Upper lobe of right lung (tissue), 1 donor: ENCODE data around the gene KIAA1586. TPM values are rescaled to one million over a fixed set of nuclear protein-coding genes. Genes with fewer than 3 reads are reported as not detected.

Experiments used
- ATAC-seq: fragments of 200-7000 bp; cut with Tn5 transposase; one replicate; pipeline ENCODE4 v1.9.1; 2020; ENCODE audit warnings: mild to moderate bottlenecking, moderate library complexity
- DNase-seq: peaks from one replicate; pipeline ENCODE4 v3.0.0-alpha.2; 2020
- H3K27ac ChIP-seq: fragments of 200-600 bp; one replicate; pipeline ENCODE4 v1.8.0; 2022
- H3K27me3 ChIP-seq: fragments of 200-600 bp; one replicate; pipeline ENCODE4 v1.8.0; 2022; ENCODE audit warnings: mild to moderate bottlenecking
- H3K36me3 ChIP-seq: fragments of 200-600 bp; one replicate; pipeline ENCODE4 v1.8.0; 2022
- H3K4me1 ChIP-seq: fragments of 200-600 bp; one replicate; pipeline ENCODE4 v1.8.0; 2022
- H3K4me3 ChIP-seq: fragments of 200-600 bp; one replicate; pipeline ENCODE4 v1.8.0; 2022; ENCODE audit warnings: mild to moderate bottlenecking
- H3K9me3 ChIP-seq: fragments of 200-600 bp; one replicate; pipeline ENCODE4 v1.8.0; 2022
- intact Hi-C: fragments of 100-400 bp; cut with DNase I; formaldehyde crosslinking; loops from one replicate; pipeline ENCODE4 v1.11.0; 2022
- total RNA-seq: library from RNA; stranded (reverse); fragmentation: NEBNext Ultra II Directional; extraction: Animal tissue kit (Norgen Biotek cat#: 25700); gene quantifications from one replicate; pipeline ENCODE4 v1.2.1, GENCODE V29; 2021
- TF ChIP-seq, protein P1 (sequence below): fragments of 200-600 bp; IDR thresholded peaks from one replicate; pipeline ENCODE4 v1.8.0; 2022; ENCODE audit warnings: antibody characterized with exemption
- donor health status: DM: no; HTN: yes; CAD: no; lungs with severe emphysema.

Gene KIAA1586
- total RNA-seq, 1 donor from 2014 or later: 12.9 TPM

DNA sequence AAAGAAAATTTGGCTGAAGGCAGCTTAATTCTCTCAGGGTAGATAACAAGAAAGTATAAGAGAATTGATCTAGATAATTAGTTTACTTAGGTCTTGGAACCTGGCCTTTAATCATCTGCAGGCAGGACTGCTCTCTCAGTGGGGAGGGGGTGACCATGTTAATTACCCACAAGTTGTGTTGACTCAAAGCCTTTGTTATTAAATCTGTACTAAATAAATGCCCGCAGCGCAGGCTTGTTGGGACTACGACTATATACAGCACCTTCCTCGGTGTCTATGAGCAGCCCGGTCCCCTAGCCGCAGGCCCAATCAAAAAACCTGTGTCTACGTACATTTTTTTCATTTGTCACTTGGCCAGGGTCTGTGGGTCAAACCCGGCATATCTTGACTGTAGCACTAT is 27.9 kb downstream of the KIAA1586 start:
- intact Hi-C loops: no loop called here
- no peaks in the 10 kb centered on the region for H3K9me3 ChIP-seq
- H3K36me3 ChIP-seq: no peaks in the 10 kb centered on the region
- H3K27me3 ChIP-seq: no peaks in the 10 kb centered on the region
- TF ChIP-seq, protein P1, sequence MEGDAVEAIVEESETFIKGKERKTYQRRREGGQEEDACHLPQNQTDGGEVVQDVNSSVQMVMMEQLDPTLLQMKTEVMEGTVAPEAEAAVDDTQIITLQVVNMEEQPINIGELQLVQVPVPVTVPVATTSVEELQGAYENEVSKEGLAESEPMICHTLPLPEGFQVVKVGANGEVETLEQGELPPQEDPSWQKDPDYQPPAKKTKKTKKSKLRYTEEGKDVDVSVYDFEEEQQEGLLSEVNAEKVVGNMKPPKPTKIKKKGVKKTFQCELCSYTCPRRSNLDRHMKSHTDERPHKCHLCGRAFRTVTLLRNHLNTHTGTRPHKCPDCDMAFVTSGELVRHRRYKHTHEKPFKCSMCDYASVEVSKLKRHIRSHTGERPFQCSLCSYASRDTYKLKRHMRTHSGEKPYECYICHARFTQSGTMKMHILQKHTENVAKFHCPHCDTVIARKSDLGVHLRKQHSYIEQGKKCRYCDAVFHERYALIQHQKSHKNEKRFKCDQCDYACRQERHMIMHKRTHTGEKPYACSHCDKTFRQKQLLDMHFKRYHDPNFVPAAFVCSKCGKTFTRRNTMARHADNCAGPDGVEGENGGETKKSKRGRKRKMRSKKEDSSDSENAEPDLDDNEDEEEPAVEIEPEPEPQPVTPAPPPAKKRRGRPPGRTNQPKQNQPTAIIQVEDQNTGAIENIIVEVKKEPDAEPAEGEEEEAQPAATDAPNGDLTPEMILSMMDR: no peak
- DNase-seq (no peak), ATAC-seq (no peak)
- H3K4me1 ChIP-seq: no peaks in the 10 kb centered on the region
- no peak overlapping the region for H3K4me3 ChIP-seq
- no peak overlapping the region for H3K27ac ChIP-seq

DNA sequence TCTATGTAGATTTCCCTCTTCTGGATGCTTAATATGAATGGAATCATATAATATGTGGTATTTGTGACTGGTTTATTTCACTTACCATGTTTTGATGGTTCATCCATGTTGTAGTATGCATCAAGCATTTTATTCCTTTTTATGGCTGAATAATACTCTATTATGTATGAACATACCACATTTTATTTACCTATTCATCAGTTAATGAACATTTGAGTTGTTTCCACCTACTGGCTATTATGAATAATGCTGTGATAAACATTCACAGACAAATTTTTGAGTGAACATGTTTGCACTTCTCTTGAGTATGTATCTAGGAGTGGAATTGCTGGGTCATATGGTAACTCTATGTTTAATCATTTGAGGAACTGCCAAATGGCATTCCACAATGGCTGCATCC is 28.6 kb downstream of the KIAA1586 start:
- Histone ChIP-seq H3K27me3 (no peaks in the 10 kb centered on the region), H3K27ac (no peak overlapping the region), H3K4me1 (no peaks in the 10 kb centered on the region), H3K4me3 (no peak overlapping the region), H3K36me3 (no peaks in the 10 kb centered on the region), H3K9me3 (no peaks in the 10 kb centered on the region)
- DNase-seq: no peak
- TF ChIP-seq, protein P1: no peak
- intact Hi-C loops: no loop called here
- ATAC-seq: no peak

DNA sequence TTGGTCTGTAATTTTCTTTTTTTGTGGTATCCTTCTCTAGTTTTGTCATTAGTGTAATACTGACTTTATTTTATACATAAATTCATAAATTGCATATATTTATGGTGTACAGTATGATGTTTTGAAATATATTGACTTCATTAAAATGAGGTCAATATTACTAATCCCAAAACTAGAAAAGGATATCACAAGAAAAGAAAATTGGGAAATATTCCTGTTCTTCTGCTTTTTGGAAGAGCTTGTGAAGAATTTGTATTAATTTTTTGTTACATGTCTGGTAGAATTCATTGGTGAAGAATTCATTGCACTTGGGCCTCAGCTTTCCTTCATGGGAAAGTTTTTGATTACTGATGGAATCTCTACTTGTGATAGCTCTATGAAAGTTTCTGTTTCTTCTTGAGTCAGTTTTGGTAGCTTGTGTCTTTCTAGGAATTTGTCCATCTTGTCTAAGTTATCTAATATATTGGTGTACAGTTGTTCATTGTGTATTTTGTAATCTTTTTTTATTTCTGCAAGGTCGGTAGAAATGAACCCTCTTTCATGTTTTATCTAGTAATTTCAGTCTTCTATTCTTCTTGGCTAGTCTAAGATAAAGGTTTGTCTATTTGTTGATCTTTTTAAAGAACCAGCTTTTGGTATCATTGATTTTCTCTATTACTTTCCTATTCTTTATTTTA is 32.2 kb downstream of the KIAA1586 start:
- Histone ChIP-seq H3K27ac (no peak overlapping the region), H3K4me1 (no peaks in the 10 kb centered on the region), H3K9me3 (no peaks in the 10 kb centered on the region), H3K4me3 (no peak overlapping the region), H3K27me3 (no peaks in the 10 kb centered on the region), H3K36me3 (no peaks in the 10 kb centered on the region)
- intact Hi-C loops: no loop called here
- TF ChIP-seq, protein P1: no peak
- DNase-seq: no peak
- no peak for ATAC-seq

DNA sequence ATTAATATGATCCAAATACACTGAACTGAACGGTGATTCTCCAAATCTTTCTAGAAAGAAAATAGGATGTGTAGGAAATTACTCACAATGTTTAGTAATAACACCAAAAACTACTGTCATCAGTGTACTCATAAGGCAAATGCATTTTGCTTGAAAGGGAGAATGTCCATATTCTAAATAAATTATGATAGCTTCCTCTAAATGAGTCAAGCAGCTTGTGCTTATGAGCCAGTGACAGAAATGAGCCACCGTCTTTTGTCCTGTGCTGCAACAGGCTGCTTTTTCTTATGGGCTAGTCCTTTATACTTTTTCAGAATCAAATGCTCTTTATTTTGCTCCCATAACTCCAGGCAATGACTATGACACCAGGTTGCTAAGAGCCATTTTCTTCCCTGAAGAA is 39.0 kb downstream of the KIAA1586 start:
- no peak for DNase-seq
- H3K9me3 ChIP-seq: no peaks in the 10 kb centered on the region
- intact Hi-C loops: no loop called here
- H3K27me3 ChIP-seq: no peaks in the 10 kb centered on the region
- peaks cover 4% of the 10 kb centered on the region for H3K4me1 ChIP-seq
- no peak overlapping the region for H3K4me3 ChIP-seq
- TF ChIP-seq, protein P1: no peak
- no peaks in the 10 kb centered on the region for H3K36me3 ChIP-seq
- no peak overlapping the region for H3K27ac ChIP-seq
- ATAC-seq: no peak

DNA sequence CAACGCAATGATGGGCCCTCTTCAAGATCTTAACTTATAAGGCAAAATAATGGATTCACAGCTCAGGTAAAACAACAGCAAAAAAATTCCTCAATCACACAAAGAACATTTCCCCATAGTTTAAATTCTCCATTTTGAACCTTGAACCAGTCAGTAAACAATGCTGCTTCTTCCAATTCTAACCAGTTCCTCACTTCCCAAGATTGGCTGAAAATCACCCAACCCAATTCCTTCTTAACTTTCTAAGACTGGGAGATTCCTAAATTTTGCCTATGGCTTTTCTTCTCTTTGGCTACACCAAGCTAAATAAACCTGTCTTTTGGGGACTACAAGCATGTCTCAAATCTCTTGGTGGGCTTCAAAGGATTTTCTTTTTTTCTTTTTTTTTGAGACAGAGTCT is 40.4 kb downstream of the KIAA1586 start:
- no peak overlapping the region for H3K4me3 ChIP-seq
- H3K9me3 ChIP-seq: no peaks in the 10 kb centered on the region
- ATAC-seq (no peak), DNase-seq (no peak)
- TF ChIP-seq, protein P1: no peak
- H3K4me1 ChIP-seq: peaks cover 10% of the 10 kb centered on the region
- no peaks in the 10 kb centered on the region for H3K27me3 ChIP-seq
- no peak overlapping the region for H3K27ac ChIP-seq
- H3K36me3 ChIP-seq: peaks cover 3% of the 10 kb centered on the region
- intact Hi-C loops: no loop called here

DNA sequence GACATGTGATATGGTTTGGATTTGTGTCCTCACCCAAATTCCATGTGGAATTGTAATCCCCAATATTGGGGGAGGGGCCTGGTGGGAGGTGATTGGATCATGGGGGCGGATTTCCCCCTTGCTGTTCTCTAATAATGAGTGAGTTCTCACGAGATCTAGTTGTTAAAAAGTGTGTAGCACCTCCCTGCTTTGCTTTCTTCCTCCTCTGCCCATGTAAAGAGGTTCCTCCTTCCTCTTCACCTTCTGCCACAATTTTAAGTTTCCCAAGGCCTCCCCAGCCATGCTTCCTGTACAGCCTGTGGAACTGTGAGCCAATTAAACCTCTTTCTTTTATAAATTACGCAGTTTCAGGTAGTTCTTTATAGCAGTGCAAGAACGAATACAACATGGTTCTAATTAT is 41.4 kb downstream of the KIAA1586 start:
- H3K4me3 ChIP-seq: no peak overlapping the region
- ATAC-seq (no peak), DNase-seq (no peak)
- H3K36me3 ChIP-seq: peaks cover 12% of the 10 kb centered on the region
- intact Hi-C loops: no loop called here
- no peaks in the 10 kb centered on the region for H3K9me3 ChIP-seq
- TF ChIP-seq, protein P1: no peak
- H3K27ac ChIP-seq: no peak overlapping the region
- no peaks in the 10 kb centered on the region for H3K27me3 ChIP-seq
- peaks cover 21% of the 10 kb centered on the region for H3K4me1 ChIP-seq
